Adrenal gland (tissue), 12 donors: Measurements from ENCODE around the gene CACNB4. TPM values are rescaled to one million over a fixed set of nuclear protein-coding genes. Genes with fewer than 3 reads are reported as not detected.

Source experiments
- DNase-seq, 7 donors: peaks; one replicate each; pipeline ENCODE4 v3.0.0-alpha.2; 2019 to 2020
- H3K27ac ChIP-seq, 5 donors: fragments of 200-600 bp; sonication (generic) in 4 of 5; 1 replicate in 3 of 5; 2 replicates in 2 of 5; pipeline versions ENCODE4 v1.5.1 to v1.8.0; 2016 to 2020; ENCODE audit warnings: mild to moderate bottlenecking in 1 of 5
- H3K27me3 ChIP-seq: fragments of 200-600 bp; 2 replicates; pipeline ENCODE4 v1.8.0; 2021
- H3K36me3 ChIP-seq, 2 donors: fragments of 200-600 bp; replicated peaks in 1 of 2; 1 replicate in 1 of 2; 2 replicates in 1 of 2; pipeline versions ENCODE4 v1.5.1 to v1.8.0; 2018 to 2022
- H3K4me1 ChIP-seq, 2 donors: fragments of 200-600 bp; replicated peaks in 1 of 2; 1 replicate in 1 of 2; 2 replicates in 1 of 2; pipeline versions ENCODE4 v1.5.1 to v1.8.0; 2018 to 2021
- H3K4me3 ChIP-seq, 4 donors: fragments of 200-600 bp; sonication (generic) in 3 of 4; one replicate each; pipeline ENCODE4 v1.5.1; 2016 to 2018
- H3K9me3 ChIP-seq, 3 donors: fragments of 200-600 bp; sonication (generic) in 1 of 3; replicated peaks in 1 of 3; 1 replicate in 2 of 3; 2 replicates in 1 of 3; pipeline versions ENCODE4 v1.5.1 to v1.8.0; 2016 to 2021
- CTCF ChIP-seq, 6 experiments: fragments of 450-650 bp in 4 of 6; fragments of 200-600 bp in 2 of 6; sonication (generic) in 1 of 6; IDR thresholded peaks; 1 replicate in 5 of 6; 2 replicates in 1 of 6; pipeline versions ENCODE4 v1.5.1 to v1.8.0; 2016 to 2021; ENCODE audit warnings: antibody characterized with exemption in 6 of 6, mild to moderate bottlenecking in 2 of 6, moderate library complexity in 1 of 6
- POLR2A ChIP-seq, 2 donors: fragments of 450-650 bp; IDR thresholded peaks; one replicate each; pipeline ENCODE4 v1.6.1; 2017; ENCODE audit warnings: antibody characterized with exemption in 2 of 2, mild to moderate bottlenecking in 2 of 2, moderate library complexity in 1 of 2
- WGBS, 4 donors: extraction: QIAGEN DNeasy Blood & Tissue Kit in 2 of 4; methylation state at CpG; one replicate each; pipeline versions ENCODE4 v1.1.5 to v1.1.7; 2013 to 2017; 5-methylcytosine and 5-hydroxymethylcytosine counted together
- intact Hi-C, 2 donors: fragments of 100-400 bp; cut with DNase I; formaldehyde crosslinking; loops; one replicate each; pipeline versions ENCODE4 v1.14.1 to v1.15.0; 2022 to 2023
- polyA plus RNA-seq, 3 donors: library from polyadenylated mRNA; stranded (reverse); fragments of 200-250 nt in 2 of 3; fragments of 350-450 nt in 1 of 3; fragmentation: Illumina TruSeq in 1 of 3; extraction: RNeasy Lipid Tissue Mini Kit (QIAGEN cat#74804) in 1 of 3; gene quantifications; one replicate each; pipeline ENCODE4 v1.2.3, GENCODE V29; 2013 to 2014
- total RNA-seq, 9 donors: library from RNA; depleted of rRNA in 4 of 9; stranded (reverse); fragments of >200 nt in 4 of 9; fragments of 120-200 nt in 1 of 9; fragmentation: NEBNext Ultra II Directional in 1 of 9; extraction: Animal tissue kit (Norgen Biotek cat#: 25700) in 1 of 9; gene quantifications; one replicate each; pipeline versions ENCODE4 v1.1.0 to v1.2.4, GENCODE V29; 2013 to 2023
- donor health status: healthy with polysubstance abuse.
- donor health status: Bipolar disorder and iron deficiency.
- donor health status: DM: yes; HTN: yes; CAD: no.
- donor health status: DM: no; HTN: no; CAD: no.
- donor health status: DM: no; HTN: no; CAD: no.
- donor health status: DM: yes; HTN: yes; CAD: no.

Gene CACNB4
- total and polyA plus RNA-seq, 12 donors, result 0.60 to 8.5 (median 1.9) TPM

GRCh38 chr2:151984424-151985083, 114.3 kb downstream of the CACNB4 start:
- intact Hi-C loops, result no loop called here
- 80 to 86% (median 84%) methylated on average over 2 of the region's 2 CpGs for WGBS, 4 donors
- Histone ChIP-seq H3K27me3 (no peaks in the 10 kb centered on the region), H3K9me3 (no peaks in the 10 kb centered on the region), H3K4me1 (no peaks in the 10 kb centered on the region), H3K4me3 (no peak overlapping the region), H3K36me3 (no peaks in the 10 kb centered on the region), H3K27ac (no peak overlapping the region)
- no peak for DNase-seq
- TF ChIP-seq CTCF (IDR thresholded peaks at IDR 0.05), result no peak
- TF ChIP-seq POLR2A (IDR thresholded peaks at IDR 0.05), result no peak

DNA sequence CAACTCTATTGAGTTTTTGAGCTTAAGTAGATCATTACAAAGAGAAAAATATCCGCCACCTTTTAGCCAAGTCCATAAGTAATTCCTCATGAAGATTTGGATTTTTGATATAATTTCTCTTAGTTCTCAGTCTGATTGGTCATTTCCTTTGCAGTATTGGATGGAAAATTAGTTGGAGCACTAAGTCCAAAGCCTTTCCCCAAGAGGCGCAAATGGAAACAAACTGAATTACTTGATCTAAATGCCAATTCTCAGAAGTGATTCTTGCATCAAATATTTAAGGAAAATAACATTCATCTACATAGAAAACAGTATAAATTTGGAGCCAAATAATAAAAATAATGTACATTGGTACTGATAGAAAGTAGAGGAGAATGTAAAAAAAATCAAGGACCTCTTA, 115.6 kb downstream of the CACNB4 start:
- Histone ChIP-seq H3K36me3 (no peaks in the 10 kb centered on the region), H3K4me3 (no peak overlapping the region), H3K27ac (no peak overlapping the region), H3K9me3 (no peaks in the 10 kb centered on the region), H3K4me1 (no peaks in the 10 kb centered on the region), H3K27me3 (no peaks in the 10 kb centered on the region)
- 50 to 75% (median 62%) methylated on average over 2 of the region's 2 CpGs for WGBS, 4 donors
- no peak for DNase-seq
- intact Hi-C loops, result no loop called here
- TF ChIP-seq POLR2A (IDR thresholded peaks at IDR 0.05) (no peak), CTCF (IDR thresholded peaks at IDR 0.05) (no peak)

GRCh38 chr2:151981886-151982285, 117.0 kb downstream of the CACNB4 start:
- TF ChIP-seq POLR2A (IDR thresholded peaks at IDR 0.05), result no peak
- TF ChIP-seq CTCF (IDR thresholded peaks at IDR 0.05), result no peak
- intact Hi-C loops, result no loop called here
- 83 to 97% (median 93%) methylated on average over 1 of the region's 1 CpG for WGBS, 4 donors

DNA sequence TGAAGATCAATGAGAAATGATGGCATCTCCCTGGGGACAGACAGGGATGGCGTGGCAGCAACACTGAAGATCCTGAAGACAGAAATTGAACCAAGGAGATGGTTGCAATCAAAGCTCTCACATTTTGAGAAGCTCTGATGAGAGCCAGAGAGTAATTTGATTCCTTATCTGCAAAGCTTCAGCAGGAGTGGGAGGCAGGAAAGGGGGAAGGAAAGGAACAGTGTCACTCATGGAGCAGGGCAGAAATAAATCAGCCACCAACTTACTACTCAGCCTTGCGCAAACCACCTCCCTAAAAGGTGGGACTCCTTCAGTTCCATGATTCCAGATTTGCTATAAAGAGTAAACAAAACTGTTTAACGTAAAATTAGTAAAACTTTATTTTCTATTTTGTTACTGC, 119.2 kb downstream of the CACNB4 start:
- 94 to 99% (median 99%) methylated on average over 3 of the region's 3 CpGs for WGBS, 4 donors
- no peaks in the 10 kb centered on the region for H3K9me3 ChIP-seq
- H3K36me3 ChIP-seq, result no peaks in the 10 kb centered on the region
- H3K27me3 ChIP-seq, result no peaks in the 10 kb centered on the region
- intact Hi-C loops, result no loop called here
- no peak overlapping the region for H3K27ac ChIP-seq
- no peak overlapping the region for H3K4me3 ChIP-seq
- peaks cover 0 to 9% of the 10 kb centered on the region in 2 donors for H3K4me1 ChIP-seq
- no peak for TF ChIP-seq CTCF (IDR thresholded peaks at IDR 0.05)
- TF ChIP-seq POLR2A (IDR thresholded peaks at IDR 0.05), result no peak
- no peak for DNase-seq

More at GRCh38 chr2:151981886-151982285, 117.0 kb downstream of the CACNB4 start:
- Histone ChIP-seq H3K9me3 (no peaks in the 10 kb centered on the region), H3K27ac (no peak overlapping the region), H3K4me1 (peaks cover 0 to 9% of the 10 kb centered on the region in 2 donors), H3K4me3 (no peak overlapping the region), H3K36me3 (no peaks in the 10 kb centered on the region), H3K27me3 (no peaks in the 10 kb centered on the region)
- no peak for DNase-seq
